NCI-H446 (cell line): Measurements from ENCODE around the gene TUBA1B.

ENCODE experiments used
- DNase-seq, 2 experiments: peaks; one replicate each; lab custom pipeline; 2025; lab: John Stamatoyannopoulos, UW

The TUBA1B gene

GRCh38 chr12:49126852-49127763, 4.1 kb downstream of the TUBA1B start:
- no peak for DNase-seq

- peak in 1 of 2 experiments; percentile 53 for DNase-seq
These were observed 10.0 kb downstream of the TUBA1B start for GRCh38 chr12:49121047-49121696.

- no peak for DNase-seq
These were observed 20.0 kb downstream of the TUBA1B start for GRCh38 chr12:49111206-49111605.

- DNase-seq: peak; percentile 96 to 97
These were observed 20.6 kb downstream of the TUBA1B start, which contains the start of gene LMBR1L for GRCh38 chr12:49110464-49111155. Gene LMBR1L (minus strand): TSS chr12:49110847. CDS start chr12:49110555, 292 bp downstream.

- DNase-seq: no peak
These were observed 21.3 kb downstream of the TUBA1B start for GRCh38 chr12:49109641-49110463.

GRCh38 chr12:49108958-49109404, 22.2 kb downstream of the TUBA1B start:
- DNase-seq: no peak

GRCh38 chr12:49105504-49106084, 25.6 kb downstream of the TUBA1B start:
- no peak for DNase-seq

GRCh38 chr12:49104822-49105221, 26.4 kb downstream of the TUBA1B start:
- no peak for DNase-seq

- DNase-seq: no peak
These were observed 30.8 kb downstream of the TUBA1B start for GRCh38 chr12:49100380-49100779.

- DNase-seq: no peak
These were observed 32.5 kb downstream of the TUBA1B start for GRCh38 chr12:49098703-49099102.

GRCh38 chr12:49098035-49098451, 33.2 kb downstream of the TUBA1B start:
- peak; percentile 31 to 36 for DNase-seq

GRCh38 chr12:49097381-49097780, 33.8 kb downstream of the TUBA1B start:
- DNase-seq: no peak

- DNase-seq: no peak
These were observed 36.2 kb downstream of the TUBA1B start for GRCh38 chr12:49094975-49095365.

GRCh38 chr12:49094160-49094974, 36.8 kb downstream of the TUBA1B start, which contains the start of gene DHH:
Gene DHH (minus strand): TSS chr12:49094801. CDS start chr12:49094512, 289 bp downstream.
- peak in 1 of 2 experiments; percentile 14 for DNase-seq

- DNase-seq: no peak
These were observed 37.4 kb downstream of the TUBA1B start for GRCh38 chr12:49093792-49094159.

GRCh38 chr12:49092816-49093406, 38.3 kb downstream of the TUBA1B start:
- no peak for DNase-seq

- DNase-seq: no peak
These were observed 38.9 kb downstream of the TUBA1B start for GRCh38 chr12:49092086-49092815.

GRCh38 chr12:49091836-49092085, 39.4 kb downstream of the TUBA1B start:
- no peak for DNase-seq
